ENCODE measurements around the gene SYT6.

- TF ChIP-seq POLR2A (IDR thresholded peaks at IDR 0.05; ENCODE audit: low read depth, low read length) (no peak), POLR2AphosphoS5 (IDR thresholded peaks at IDR 0.05; ENCODE audit: low read depth, low read length) (no peak), PAX5 (IDR thresholded peaks at IDR 0.05; ENCODE audit: insufficient read depth, low read length, severe bottlenecking) (no peak), TAF1 (IDR thresholded peaks at IDR 0.05; ENCODE audit: low read depth, low read length) (no peak), POU2F2 (IDR thresholded peaks at IDR 0.05; ENCODE audit: low read depth, low read length) (no peak)
Measured at GRCh38 chr1:114131526-114132220, 22.0 kb downstream of the SYT6 start.
